K562 (cell line): ENCODE data around the gene BORA. TPM values are rescaled to one million over a fixed set of nuclear protein-coding genes. Genes with fewer than 3 reads are reported as not detected.

ENCODE experiments used
- E2F5 ChIP-seq: sonication (generic); formaldehyde crosslinking; IDR thresholded peaks from 2 replicates; pipeline ENCODE4 v1.8.0; 2022; ENCODE audit warnings: mild to moderate bottlenecking, missing genetic modification reagents
- FOXJ2 ChIP-seq: fragments of 200-800 bp; sonication (Bioruptor generic); IDR thresholded peaks from 2 replicates; pipeline ENCODE4 v1.6.1; 2016; ENCODE audit warnings: missing genetic modification characterization, missing compliant biosample characterization
- GABPA ChIP-seq: fragments of 200-800 bp; sonication (Bioruptor generic); conservative IDR thresholded peaks from 2 replicates; pipeline ENCODE4 v1.6.1; 2016; ENCODE audit warnings: low read depth, missing genetic modification characterization, missing compliant biosample characterization
- GATAD2B ChIP-seq: fragments of 450-650 bp; IDR thresholded peaks from 2 replicates; pipeline ENCODE4 v1.6.1; 2017; ENCODE audit warnings: mild to moderate bottlenecking, borderline replicate concordance
- HINFP ChIP-seq: fragments of 450-650 bp; conservative IDR thresholded peaks from 2 replicates; pipeline ENCODE4 v1.6.1; 2016; ENCODE audit warnings: missing genetic modification characterization, low read depth, mild to moderate bottlenecking, control low read depth, missing compliant biosample characterization
- KAT2B ChIP-seq: IDR thresholded peaks from one replicate; pipeline ENCODE4 v1.6.1; 2012; ENCODE audit warnings: low read depth, mild to moderate bottlenecking, control low read depth, inconsistent platforms, low read length, moderate library complexity
- NCOA2 ChIP-seq, 2 experiments: fragments of 450-650 bp; IDR thresholded peaks; 2 replicates each; pipeline ENCODE4 v1.6.1; 2018; ENCODE audit warnings: mild to moderate bottlenecking in 2 of 2, moderate library complexity in 1 of 2; ENCODE audit not compliant: partially characterized antibody in 2 of 2
- NONO ChIP-seq, 2 experiments: fragments of 200-400 bp in 1 of 2; fragments of 450-650 bp in 1 of 2; formaldehyde crosslinking in 1 of 2; IDR thresholded peaks; 2 replicates each; pipeline ENCODE4 v1.6.1; 2017; ENCODE audit warnings: low read depth in 2 of 2, mild to moderate bottlenecking in 2 of 2, moderate library complexity in 2 of 2, low read length in 1 of 2
- NR4A1 ChIP-seq, 2 experiments: fragments of 250-450 bp in 1 of 2; fragments of 450-650 bp in 1 of 2; sonication (Bioruptor Pico) in 1 of 2; IDR thresholded peaks; 2 replicates each; pipeline versions ENCODE4 v1.4.0 to v1.6.1; 2016 to 2020; ENCODE audit warnings: mild to moderate bottlenecking in 2 of 2, missing compliant biosample characterization in 1 of 2, missing genetic modification characterization in 1 of 2, moderate library complexity in 1 of 2
- SMAD3 ChIP-seq: fragments of 450-650 bp; formaldehyde crosslinking; conservative IDR thresholded peaks from 2 replicates; pipeline ENCODE4 v1.4.0; 2020; ENCODE audit warnings: mild to moderate bottlenecking
- ZFP36 ChIP-seq: fragments of 150-350 bp; IDR thresholded peaks from 2 replicates; pipeline ENCODE4 v1.6.1; 2018; ENCODE audit warnings: low read length, low read depth; ENCODE audit not compliant: partially characterized antibody
- ZFX ChIP-seq: sonication (generic); formaldehyde crosslinking; IDR thresholded peaks from 2 replicates; pipeline ENCODE4 v1.8.0; 2022; ENCODE audit warnings: mild to moderate bottlenecking, missing genetic modification reagents, moderate library complexity
- ZKSCAN8 ChIP-seq: fragments of 200-800 bp; sonication (Bioruptor generic); IDR thresholded peaks from 2 replicates; pipeline ENCODE4 v1.6.1; 2016; ENCODE audit warnings: missing genetic modification characterization, missing compliant biosample characterization
- polyA plus RNA-seq, 8 experiments: library from polyadenylated mRNA; depleted of rRNA in 4 of 8; stranded (reverse) in 5 of 8; unstranded in 3 of 8; fragments of >200 nt; fragmentation: Nextera tagmentation in 2 of 8; fragmentation: Illumina TruSeq in 1 of 8; extraction: Ambion mirVana in 2 of 8; extraction: Trizol in 1 of 8; gene quantifications; 2 replicates each; pipeline versions ENCODE4 v1.2.1 to v1.2.3, GENCODE V29; 2011 to 2014; ENCODE audit warnings: inconsistent platforms in 1 of 8, missing spikeins in 1 of 8
- total RNA-seq, 7 experiments: library from RNA; depleted of rRNA in 6 of 7; stranded (reverse); fragments of >200 nt in 6 of 7; fragmentation: Illumina TruSeq in 2 of 7; extraction: Trizol in 2 of 7; gene quantifications; 2 replicates each; pipeline versions ENCODE4 v1.2.1 to v1.2.3, GENCODE V29; 2011 to 2021; ENCODE audit warnings: low replicate concordance in 1 of 7
- TF ChIP-seq, protein P1 (sequence below): fragments of 250-450 bp; sonication (Bioruptor Pico); IDR thresholded peaks from 2 replicates; pipeline ENCODE4 v1.4.0; 2020
- TF ChIP-seq, protein P2 (sequence below): IDR thresholded peaks from 2 replicates; pipeline ENCODE4 v1.6.1; 2016; ENCODE audit warnings: missing genetic modification characterization, missing compliant biosample characterization

The BORA gene
- total and polyA plus RNA-seq, 9 of the 15 experiments (the other 6 are each of a cell fraction or from before 2014, with no cell fraction given) = 12.4 to 21.5 (median 18.2) TPM

DNA sequence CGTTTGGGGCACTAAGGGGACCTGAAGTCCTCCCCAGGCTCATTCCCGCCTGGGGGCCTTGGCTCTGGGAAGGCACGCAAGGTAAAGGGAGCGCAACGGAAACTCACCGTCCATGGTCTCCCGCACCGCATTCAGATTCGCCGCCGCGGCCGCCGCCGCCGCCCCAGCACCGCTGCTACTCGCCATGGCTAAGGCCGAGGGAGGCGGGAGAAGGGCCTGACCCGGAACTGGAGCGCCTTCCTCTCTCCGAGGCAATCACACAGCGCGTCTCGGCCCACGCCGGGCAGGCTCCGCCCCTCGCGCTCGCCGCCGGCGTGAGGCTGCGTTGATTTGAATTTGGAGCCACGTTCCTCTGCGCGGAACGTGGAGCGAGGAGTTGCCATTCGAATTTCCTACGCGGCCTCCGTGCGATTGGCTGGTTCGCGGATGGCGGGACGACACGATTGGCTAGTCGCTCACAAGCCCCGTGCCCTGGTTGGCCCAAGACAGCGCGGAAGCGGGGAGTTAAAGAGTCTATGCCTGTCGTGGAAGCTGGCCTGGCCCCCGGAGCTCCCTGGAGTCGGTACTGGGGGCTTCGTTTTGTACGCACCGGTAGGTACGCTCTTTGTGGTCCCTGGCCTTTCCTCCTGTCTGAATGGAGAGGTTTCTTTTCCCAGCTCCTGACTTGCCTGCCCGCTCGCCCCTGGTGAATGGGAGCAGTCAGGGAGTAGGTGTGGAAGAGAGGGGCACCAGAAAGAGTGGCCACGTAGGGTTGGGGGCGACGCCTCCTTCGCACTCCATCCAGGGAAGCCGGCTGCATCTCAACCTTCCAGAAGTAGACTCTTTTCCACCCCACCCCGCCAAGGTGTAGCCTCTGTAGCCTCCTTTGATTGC, at the start of gene BORA, which contains the start of gene MZT1 (continued):
- TF ChIP-seq, protein P1, sequence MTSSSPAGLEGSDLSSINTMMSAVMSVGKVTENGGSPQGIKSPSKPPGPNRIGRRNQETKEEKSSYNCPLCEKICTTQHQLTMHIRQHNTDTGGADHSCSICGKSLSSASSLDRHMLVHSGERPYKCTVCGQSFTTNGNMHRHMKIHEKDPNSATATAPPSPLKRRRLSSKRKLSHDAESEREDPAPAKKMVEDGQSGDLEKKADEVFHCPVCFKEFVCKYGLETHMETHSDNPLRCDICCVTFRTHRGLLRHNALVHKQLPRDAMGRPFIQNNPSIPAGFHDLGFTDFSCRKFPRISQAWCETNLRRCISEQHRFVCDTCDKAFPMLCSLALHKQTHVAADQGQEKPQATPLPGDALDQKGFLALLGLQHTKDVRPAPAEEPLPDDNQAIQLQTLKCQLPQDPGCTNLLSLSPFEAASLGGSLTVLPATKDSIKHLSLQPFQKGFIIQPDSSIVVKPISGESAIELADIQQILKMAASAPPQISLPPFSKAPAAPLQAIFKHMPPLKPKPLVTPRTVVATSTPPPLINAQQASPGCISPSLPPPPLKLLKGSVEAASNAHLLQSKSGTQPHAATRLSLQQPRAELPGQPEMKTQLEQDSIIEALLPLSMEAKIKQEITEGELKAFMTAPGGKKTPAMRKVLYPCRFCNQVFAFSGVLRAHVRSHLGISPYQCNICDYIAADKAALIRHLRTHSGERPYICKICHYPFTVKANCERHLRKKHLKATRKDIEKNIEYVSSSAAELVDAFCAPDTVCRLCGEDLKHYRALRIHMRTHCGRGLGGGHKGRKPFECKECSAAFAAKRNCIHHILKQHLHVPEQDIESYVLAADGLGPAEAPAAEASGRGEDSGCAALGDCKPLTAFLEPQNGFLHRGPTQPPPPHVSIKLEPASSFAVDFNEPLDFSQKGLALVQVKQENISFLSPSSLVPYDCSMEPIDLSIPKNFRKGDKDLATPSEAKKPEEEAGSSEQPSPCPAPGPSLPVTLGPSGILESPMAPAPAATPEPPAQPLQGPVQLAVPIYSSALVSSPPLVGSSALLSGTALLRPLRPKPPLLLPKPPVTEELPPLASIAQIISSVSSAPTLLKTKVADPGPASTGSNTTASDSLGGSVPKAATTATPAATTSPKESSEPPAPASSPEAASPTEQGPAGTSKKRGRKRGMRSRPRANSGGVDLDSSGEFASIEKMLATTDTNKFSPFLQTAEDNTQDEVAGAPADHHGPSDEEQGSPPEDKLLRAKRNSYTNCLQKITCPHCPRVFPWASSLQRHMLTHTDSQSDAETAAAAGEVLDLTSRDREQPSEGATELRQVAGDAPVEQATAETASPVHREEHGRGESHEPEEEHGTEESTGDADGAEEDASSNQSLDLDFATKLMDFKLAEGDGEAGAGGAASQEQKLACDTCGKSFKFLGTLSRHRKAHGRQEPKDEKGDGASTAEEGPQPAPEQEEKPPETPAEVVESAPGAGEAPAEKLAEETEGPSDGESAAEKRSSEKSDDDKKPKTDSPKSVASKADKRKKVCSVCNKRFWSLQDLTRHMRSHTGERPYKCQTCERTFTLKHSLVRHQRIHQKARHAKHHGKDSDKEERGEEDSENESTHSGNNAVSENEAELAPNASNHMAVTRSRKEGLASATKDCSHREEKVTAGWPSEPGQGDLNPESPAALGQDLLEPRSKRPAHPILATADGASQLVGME (CRISPR knock-in tag) = no peak
- TF ChIP-seq GATAD2B (no peak), SMAD3 (CRISPR knock-in tag) (no peak), GABPA (tag) (peak; percentile 89), NR4A1 (CRISPR knock-in tag; IDR thresholded peaks at IDR 0.05) (no peak), NR4A1 (tag; IDR thresholded peaks at IDR 0.05) (no peak), ZFX (CRISPR knock-in tag) (peak; percentile 85), NCOA2 (IDR thresholded peaks at IDR 0.05; ENCODE audit: partially characterized antibody in 2 of 2) (no peak), ZKSCAN8 (CRISPR knock-in tag) (no peak), E2F5 (CRISPR knock-in tag) (peak; percentile 91), KAT2B (no peak), ZFP36 (peak; percentile 89), FOXJ2 (tag) (no peak), HINFP (tag) (no peak), NONO (IDR thresholded peaks at IDR 0.05; ENCODE audit: low read depth in 2 of 2, low read length in 1 of 2) (no peak)
- TF ChIP-seq, protein P2, sequence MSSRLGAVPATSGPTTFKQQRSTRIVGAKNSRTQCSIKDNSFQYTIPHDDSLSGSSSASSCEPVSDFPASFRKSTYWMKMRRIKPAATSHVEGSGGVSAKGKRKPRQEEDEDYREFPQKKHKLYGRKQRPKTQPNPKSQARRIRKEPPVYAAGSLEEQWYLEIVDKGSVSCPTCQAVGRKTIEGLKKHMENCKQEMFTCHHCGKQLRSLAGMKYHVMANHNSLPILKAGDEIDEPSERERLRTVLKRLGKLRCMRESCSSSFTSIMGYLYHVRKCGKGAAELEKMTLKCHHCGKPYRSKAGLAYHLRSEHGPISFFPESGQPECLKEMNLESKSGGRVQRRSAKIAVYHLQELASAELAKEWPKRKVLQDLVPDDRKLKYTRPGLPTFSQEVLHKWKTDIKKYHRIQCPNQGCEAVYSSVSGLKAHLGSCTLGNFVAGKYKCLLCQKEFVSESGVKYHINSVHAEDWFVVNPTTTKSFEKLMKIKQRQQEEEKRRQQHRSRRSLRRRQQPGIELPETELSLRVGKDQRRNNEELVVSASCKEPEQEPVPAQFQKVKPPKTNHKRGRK = no peak
